ENCODE data around the gene BACE2.

BACE2 gene

DNA sequence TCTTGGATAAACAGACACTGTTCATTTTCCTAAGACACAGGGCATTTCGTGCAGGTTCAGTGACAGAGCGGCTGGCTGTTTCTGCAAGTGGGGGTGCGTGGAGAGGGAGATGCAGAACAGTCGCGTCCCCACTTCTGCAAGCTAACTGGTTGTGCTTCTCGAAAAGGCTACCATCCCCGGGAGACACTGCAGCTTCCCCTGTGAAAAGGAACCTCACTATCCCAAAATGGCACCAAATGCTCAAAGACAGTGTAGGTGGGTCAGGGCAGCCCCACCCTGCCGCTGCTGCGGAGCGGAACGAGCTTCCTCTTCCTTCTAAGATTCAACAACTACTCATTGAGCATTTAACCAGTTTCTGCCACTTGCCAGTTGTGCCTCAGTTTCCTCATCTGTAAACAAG lies 19.2 kb upstream of the BACE2 start:
- DNase-seq (ENCODE audit: low read depth), result no peak

DNA sequence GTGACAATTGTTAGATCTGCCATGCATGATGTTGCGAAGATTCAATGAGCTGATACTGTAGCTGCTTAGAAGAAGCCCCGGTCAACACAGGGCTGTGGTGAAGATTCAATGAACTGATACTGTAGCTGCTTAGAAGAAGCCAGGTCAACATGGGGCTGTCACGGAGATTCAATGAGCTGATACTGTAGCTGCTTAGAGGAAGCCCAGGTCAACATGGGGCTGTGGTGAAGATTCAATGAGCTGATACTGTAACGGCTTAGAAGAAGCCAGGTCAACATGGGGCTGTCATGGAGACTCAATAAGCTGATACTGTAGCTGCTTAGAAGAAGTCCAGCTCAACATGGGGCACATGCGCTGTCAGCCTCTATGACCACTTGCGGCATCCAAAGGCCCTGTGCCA lies 18.8 kb upstream of the BACE2 start:
- no peak for DNase-seq (ENCODE audit: low read depth)

DNA sequence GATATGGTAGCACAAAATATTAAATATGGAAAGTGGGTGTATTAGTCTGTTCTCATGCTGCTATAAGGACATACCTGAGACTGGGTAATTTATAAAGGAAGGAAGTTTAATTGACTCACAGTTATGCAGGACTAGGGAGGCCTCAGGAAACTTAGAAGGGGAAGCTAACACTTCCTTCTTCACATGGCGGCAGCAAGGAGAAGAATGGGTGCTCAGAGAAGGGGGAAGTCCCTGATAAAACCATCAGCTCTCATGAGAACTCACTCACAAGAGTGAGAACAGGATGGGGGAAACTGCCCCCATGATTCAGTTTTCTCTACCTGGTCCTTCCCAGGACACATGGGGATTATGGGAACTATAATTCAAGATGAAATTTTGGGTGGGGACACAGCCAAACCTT lies 15.8 kb upstream of the BACE2 start:
- DNase-seq (ENCODE audit: low read depth), result no peak

DNA sequence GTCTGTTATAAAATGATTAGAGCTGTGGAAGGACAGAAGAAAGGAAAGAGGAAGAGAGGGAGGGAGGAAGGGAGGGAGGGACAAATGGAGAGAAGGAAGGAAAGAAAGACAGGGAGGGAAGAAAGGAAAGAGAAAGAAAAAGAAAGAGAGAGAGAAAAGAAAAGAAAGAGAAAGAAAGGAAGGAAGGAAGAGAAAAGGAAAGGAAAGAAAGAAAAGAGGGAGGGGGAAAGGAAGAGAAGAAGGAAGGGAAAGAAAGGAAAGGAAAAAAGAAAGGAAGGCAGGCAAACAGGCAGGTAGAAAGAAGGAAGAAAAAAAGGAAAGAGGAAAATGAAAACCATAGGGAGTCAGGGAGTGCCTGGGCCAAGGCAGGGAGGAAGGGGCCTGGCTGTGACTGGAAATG lies 14.5 kb upstream of the BACE2 start:
- no peak for DNase-seq (ENCODE audit: low read depth)

DNA sequence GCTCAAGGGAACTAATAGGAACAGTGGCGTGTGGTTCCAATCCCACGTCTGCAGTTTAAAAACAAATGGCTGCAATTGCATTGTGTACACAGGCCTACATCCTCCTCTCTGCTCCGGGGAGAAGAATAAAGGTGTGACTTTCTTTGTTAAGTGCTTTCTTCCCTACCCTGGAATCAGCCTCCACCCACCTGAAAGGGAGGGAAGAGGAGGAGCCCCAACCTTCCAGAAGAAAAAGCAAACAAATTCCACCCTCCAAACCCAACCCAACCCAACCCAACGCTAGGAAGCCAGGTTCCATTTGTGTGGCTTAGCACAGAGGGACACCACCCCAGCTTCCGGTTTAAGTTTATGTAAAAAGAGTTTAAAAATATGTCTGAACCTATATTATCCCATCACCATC lies 11.8 kb upstream of the BACE2 start:
- DNase-seq (ENCODE audit: low read depth), result no peak

DNA sequence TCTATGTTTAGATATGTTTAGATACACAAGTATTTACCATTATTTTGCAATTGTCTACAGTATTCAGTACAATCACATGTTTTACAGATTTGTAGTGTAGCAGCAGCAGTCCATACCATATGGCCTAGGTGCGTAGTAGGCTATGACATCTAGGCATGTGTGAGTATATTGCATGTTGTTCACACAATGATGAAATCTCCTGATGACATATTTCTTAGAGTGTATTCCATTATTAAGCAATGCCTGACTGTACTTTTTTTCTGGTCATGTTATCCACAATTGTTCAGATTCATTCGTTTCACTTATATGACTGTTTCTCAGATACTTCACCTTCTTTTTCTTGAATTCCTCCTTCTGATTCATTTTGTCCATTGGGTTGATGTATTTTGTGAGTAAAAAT lies 9.9 kb upstream of the BACE2 start:
- no peak for DNase-seq (ENCODE audit: low read depth)

DNA sequence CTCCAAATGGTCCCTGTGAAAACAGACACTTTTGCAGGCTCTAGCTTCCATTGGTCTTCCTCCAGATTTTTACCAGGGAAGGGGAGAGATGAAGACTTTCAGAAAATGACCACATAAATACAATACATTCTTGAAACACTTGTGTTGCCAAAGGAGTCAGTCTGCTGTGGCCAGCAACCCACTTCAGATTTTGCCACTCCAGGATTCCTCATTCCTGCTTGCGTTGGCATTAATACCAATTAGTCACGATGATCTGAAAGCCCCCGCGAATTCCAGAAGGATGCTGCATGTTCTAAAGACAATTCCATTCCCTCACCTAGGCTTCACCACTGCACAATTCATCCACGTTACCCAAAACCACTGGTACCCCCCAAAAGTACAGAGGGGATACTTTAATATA lies 7.9 kb upstream of the BACE2 start:
- no peak for DNase-seq (ENCODE audit: low read depth)

DNA sequence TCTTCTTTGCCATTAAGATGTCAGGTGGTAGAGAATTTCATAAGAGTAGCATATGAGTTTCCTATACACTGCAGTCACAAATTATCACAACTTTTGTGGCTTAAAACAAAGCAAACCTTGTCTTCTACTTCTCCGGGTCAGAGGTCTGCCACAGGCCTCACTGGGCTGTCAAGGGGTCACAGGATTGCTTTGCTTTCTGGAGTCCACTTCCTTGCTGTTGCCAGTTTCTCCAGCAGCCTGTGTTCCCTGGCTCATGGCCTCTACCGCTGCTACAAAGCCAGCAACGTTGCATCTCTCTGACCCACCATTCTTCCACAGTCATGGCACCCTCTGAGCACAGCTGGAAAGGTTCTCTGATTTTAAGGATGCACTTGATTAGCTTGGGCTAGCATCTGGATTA lies 6.5 kb upstream of the BACE2 start:
- DNase-seq (ENCODE audit: low read depth), result no peak

DNA sequence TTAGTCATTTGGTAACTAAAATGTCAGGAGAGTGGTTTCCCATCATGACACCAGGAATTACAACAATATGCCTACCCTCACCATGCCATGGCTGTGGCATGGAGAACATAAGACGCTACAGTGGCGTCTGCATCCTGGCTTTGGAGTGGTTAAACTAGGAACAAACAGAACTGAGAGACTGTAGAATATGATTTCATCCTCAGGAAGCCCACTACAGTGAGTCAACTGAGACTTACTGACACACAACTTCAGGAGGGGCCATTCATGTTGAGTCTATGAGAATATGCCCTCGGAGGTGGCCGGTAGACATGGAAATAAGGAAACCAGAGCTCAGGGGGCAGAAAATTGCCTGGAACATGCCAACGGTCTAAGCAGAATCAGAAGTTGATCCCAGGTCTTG lies 5.9 kb upstream of the BACE2 start:
- no peak for DNase-seq (ENCODE audit: low read depth)

DNA sequence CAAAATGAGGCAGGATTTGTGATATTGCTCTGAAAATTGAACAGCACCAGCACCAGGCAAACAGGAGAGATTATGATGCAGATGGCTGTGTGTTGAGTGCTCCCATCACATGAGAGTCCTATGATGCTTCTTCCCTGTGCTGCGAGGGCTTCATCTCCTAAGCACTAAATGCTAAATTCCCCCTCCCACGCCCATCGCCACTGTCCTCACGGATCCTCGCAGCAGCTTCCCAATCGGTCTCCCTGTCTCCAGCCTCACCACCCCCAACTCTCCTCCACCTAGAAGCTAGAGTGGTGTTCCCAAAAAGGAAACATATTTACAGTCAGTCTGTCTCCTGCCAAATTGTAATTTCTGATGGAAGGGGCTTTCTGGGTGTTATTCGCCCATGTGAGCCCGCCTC lies 4.9 kb upstream of the BACE2 start:
- DNase-seq (ENCODE audit: low read depth), result no peak

DNA sequence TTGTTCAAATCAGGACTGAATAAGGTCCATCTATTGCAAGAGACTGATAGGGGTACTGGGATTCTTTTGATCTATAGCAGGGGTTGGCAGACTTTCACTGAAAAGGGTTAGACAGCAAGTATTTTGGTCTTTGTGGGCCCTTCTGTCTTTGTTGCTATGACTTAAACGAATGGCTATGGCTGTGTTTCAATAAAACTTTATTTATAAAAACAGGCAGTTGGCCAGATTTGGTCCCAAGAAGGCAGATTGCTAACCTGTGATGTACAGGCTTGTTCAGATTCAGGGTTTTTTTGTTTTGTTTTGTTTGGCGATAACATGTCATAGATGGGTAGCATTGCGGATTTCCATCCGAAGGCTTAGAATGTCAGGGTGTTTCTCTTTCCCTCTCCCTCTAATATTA lies 3.9 kb upstream of the BACE2 start:
- no peak for DNase-seq (ENCODE audit: low read depth)

DNA sequence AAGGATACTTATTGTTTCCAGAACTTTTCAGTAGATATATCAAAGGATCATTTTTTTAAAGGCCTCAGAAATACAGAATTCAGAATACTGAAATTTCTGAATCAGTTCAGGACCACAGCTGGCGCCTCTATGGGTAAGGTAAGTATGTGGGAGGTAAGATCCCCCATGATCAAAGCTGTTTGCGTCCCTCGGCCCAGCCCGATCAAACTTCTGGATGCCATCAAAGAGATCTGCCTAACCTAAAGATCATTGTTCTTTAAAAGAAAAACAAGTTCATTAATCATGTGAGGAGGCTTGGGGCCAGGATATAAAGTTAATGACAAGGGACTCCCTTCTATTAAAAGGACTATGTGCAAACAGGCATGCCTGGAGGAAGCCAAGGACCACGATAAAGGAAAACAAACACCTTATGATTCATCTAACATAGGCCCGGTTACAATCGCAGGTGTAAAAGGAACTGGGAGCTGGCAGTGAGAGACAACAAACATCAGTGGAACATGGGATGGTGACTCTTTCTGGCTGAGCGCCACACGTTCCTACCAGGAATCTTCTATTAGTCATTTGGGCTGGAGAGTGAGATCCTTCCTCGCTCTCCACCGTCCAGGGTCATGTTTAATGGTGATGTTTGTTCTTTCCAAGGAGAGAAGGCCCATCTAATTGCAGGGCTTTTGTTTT lies 2.8 kb upstream of the BACE2 start:
- no peak for DNase-seq (ENCODE audit: low read depth)

DNA sequence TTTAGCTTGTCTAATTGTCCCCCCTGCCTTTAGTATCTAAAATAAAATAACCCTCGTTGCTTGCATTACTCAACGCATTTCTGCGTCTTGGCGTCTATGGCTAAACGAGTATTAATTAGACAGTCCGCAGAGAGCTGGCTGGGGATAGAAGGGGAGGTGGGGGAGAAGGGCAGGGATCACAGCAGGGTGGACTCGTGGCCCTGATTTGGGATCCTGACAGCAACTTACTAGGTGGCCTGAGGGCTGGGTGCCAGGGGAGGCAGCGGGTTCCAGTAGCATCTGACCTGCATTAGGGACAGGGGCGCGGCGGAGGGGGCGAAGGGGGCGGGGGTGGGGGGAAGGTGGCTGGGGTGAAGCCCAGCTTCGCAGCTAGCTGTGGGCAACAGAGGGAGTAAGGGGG lies 1.1 kb upstream of the BACE2 start:
- no peak for DNase-seq (ENCODE audit: low read depth)

DNA sequence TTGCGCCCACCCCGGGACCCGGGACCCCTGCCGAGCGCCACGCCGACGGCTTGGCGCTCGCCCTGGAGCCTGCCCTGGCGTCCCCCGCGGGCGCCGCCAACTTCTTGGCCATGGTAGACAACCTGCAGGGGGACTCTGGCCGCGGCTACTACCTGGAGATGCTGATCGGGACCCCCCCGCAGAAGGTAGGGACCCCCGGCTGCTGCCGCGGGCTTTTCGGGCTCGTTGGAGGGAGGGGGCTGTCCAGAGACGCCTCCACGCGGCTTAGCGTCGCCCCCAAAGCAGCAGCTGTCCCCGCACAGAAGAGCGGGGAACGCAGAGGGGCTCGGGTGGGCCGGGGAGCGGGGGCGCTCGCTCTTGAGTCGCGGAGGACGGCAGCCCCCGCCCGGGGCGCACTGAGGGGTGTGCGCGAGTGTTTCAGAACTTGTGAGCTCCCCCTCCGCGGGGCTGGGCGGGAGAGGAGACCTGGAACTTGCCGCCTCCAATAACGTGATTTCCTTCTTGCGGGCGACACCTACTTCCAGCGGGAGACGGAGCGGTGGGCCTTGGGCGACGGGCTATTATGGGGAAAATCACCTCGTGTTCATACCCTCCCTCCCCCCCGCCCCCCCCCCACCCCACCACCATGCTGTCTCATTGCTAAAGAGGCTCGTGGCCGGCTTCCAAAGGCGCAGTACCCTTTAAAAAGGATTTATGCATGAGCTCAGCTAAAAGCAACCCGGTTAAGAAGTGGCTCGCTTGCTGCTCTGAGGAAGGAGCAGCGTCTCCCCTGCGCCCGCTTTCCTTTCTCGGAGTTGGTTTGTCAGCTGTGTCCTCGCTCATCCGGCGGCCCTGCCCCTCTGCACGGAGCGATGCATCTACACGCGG lies 664 bp downstream of the BACE2 start:
- no peak for DNase-seq (ENCODE audit: low read depth)

DNA sequence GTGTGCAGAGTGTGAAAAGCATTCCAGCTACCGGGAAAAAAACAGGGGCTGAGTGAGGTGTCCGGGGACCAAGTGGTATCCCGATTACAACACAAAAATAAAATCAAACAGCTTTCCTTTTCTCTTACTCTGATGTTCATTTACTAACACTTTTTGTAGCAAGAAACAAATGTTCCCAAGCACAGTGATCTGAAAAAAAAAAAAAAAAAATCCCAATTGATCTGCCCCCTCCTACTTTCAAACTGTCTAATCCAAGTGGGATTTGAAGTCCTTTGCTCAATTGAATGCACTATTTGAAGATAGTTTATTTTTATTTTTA lies 1.3 kb downstream of the BACE2 start:
- no peak for DNase-seq (ENCODE audit: low read depth)

DNA sequence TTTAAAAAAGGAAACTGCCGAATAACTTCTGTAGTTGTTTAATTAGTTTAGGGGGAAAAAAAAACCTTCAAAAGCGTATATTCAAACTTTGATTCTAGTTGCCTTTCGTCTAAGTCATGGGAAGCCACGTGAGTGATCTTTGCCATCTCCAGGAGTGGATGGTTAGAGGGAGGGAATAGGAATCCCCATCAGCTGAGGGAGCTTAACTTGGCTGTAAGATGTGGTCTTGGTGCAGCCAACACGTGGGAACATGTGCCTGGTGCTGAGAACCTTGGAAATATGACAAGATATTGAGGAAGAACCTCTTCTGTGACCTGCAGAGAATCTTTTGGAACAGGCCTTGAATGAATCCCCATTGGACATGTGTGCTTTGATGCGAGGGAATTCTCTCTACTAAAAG lies 1.7 kb downstream of the BACE2 start:
- DNase-seq (ENCODE audit: low read depth), result no peak

DNA sequence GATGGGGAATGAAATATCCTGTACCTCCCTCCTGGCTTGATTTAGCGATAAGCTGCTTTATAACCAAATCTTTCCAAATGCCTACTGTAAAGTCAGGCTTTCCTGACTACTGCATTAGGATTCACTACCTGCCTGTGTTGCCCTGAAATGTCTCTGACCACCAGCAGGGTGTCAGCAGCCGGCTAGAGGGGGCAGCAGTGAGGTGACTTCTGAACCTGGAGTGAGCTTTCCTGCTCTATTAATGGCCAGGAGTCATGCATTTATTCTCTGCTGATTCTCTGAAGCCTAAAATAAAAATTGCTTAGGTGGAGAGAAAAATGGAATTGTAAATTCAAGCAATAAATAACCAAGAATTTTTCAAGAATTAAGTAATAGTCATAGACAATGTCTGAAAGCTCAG lies 2.5 kb downstream of the BACE2 start:
- no peak for DNase-seq (ENCODE audit: low read depth)

DNA sequence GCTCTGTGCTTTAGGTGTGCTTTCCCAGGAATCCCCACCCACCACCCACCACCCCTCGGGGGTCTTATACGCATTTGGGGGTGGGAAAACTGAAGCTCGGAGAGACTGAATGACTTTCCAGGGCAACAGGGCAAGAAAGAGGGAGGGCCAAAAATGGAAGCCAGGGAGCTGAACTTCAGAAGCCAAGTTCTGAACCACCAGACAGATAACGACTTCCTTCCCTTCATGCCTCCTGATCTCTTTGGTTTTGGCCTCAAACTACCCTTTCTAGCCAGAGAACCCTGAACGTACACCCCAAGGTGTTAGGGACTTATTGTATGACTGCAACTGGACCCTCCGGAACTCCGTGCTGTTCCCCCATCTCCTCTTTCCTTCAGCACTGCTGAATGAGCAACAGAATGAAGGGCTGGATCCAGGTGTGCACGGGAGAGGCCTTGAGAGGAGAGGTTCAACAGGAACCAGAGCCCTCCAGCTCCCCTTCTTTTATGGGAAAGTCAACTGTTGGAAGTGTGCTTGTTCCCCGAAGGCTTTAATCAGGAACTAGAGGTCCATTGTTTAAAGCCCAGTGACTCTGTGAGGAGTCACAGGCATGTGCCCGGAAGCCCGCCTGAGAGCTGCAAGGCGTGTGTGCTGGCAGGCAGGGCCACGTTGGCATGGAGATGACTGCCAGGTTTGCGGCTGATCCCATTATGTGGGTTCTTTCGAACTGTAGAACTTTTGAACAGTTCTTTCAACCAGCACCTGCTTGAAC lies 3.1 kb downstream of the BACE2 start:
- DNase-seq (ENCODE audit: low read depth), result no peak

DNA sequence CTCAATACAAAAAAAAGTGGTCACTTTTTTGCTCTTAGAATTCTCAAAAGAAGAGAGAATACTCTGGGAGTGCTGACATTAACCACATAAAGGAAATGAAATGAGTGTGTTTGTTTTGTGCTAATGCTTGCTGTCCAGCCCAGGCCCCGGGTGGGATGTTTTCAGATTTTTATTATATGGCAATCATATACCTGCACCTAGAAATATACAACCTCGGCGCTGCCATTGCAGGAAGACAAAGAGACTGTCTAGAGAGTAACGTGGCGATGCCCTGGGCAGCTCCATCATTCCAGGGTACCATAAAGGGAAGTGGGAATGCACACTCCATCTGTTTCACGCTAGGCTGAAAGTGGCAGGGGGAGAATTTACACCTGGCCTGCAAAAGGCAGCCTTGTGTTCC lies 7.1 kb downstream of the BACE2 start:
- no peak for DNase-seq (ENCODE audit: low read depth)

DNA sequence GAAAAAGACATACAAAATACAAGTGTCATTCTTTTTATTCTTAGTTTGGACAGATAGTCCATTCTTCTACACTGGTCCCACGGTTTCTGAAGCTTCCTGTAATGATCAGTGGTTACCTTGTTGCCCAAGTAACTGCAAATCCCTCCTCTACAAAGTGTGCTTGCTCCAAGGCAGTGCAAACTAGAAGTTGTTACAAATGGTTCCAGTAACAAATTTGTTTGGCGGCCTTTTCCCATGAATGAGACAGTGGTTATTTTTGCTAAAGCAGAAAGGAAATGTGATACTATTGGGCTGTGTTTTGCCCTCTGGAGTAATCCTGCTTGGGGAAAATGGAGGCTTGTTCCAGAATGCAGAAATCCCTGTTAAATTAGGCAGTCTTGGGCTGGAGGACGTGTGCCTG lies 8.9 kb downstream of the BACE2 start:
- no peak for DNase-seq (ENCODE audit: low read depth)

DNA sequence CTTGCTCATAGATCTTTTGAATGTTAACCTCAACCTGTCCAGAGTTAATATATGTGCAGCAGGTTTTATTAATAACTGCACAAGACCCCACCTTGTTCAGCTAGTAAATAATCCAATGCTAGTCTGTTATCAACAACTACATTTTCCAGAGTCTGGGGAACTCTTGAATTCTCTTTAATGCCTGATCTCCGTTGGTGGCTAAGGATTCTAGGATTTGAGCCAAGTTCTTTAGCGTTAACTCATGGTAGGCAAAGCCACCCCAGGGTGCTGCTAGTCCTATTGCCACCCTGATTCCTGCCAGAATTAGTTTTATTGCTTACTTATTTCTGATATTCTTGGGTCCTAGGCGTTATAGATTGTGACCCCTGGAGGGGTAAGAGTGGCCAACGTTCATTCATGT lies 12.8 kb downstream of the BACE2 start:
- DNase-seq (ENCODE audit: low read depth), result no peak

DNA sequence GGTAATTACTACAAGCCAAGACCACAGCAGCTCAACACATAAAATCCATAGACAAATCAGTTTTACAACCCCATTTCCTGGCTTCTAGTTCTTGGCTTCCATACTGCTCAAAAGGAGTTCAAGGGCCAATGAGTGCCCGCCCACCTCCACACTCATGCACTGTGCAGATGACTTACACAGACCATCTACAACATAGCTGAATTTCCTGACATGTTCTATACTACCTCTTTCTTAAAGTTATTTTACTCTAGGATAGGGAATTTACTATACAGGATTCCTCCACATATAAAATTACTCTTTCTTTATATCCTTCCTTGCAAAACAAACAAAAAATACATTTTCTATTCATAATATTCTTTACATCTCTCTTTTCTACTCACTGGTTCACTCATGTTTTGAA lies 14.6 kb downstream of the BACE2 start:
- DNase-seq (ENCODE audit: low read depth), result no peak

DNA sequence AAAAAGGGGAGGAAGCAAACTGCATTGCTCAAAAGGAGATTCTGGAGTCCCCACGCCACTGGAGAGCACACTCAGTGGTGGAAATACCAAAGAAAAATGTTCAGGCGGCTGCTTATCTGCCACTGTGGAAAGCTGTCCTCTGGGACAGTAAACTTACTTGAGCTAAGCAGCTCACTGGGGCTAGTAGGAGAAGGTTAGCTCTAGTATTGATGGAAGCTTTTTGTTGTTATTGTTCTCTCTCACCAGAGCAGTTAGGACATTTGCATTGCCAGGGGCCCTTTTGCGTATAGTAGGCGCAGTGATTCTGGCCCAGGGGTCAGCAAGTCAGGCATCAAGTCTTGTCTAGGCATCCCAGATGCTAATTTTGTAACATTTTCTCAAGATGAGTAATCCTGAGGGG lies 15.6 kb downstream of the BACE2 start:
- no peak for DNase-seq (ENCODE audit: low read depth)
